Activated CD8-positive, alpha-beta memory T cell treated with anti-CD3 and anti-CD28 coated beads for 24 hours (primary cell): ENCODE data around the gene ADM2.

Source experiments
- DNase-seq: peaks from one replicate; pipeline ENCODE4 v3.0.0-alpha.2; 2020

ADM2 gene

GRCh38 chr22:50445880-50446707, 35.2 kb upstream of the ADM2 start:
- no peak for DNase-seq

- DNase-seq = no peak
Observed at GRCh38 chr22:50446708-50447575, 34.4 kb upstream of the ADM2 start.

- DNase-seq = no peak
Observed at GRCh38 chr22:50447576-50448551, 33.5 kb upstream of the ADM2 start.

DNA sequence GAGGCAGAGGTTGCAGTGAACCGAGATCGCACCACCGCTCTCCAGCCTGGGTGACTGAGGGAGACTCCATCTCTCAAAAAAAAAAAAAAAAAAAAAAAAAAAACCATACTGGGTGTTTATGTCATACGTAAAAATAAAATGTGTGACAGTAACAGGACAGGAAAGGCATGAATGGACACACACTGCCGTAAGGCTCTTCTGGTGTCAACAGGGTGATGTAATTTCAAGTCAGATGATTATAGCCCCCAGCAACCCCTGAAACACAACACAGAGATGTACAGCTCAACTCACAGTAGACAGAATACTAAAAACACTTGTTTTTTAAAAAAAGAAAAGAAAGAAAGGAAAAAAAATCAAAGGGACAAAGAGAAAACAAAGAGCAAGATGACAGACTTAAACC, 28.7 kb upstream of the ADM2 start:
- no peak for DNase-seq

- DNase-seq = no peak
Observed at GRCh38 chr22:50454556-50455075, 26.7 kb upstream of the ADM2 start.

DNA sequence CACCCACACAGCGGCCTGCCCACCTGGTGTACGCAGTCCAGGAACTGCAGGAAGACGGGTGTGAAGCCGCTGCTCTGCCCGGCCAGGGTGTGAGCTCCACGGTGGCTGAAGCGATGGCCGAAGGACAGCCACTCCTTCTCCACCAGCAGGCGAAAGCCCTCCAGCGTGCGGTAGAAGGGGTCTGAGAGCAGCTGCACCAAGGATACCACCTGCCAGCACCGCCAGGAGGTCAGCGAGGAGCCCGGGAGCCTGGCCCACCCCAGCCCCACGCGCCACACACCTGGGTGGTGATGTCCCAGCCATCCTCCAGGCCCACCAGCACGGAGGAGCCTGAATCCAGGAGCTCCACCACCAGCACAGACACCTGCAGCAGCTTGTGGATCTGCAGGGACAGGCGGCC, 26.1 kb upstream of the ADM2 start:
- DNase-seq = no peak

DNA sequence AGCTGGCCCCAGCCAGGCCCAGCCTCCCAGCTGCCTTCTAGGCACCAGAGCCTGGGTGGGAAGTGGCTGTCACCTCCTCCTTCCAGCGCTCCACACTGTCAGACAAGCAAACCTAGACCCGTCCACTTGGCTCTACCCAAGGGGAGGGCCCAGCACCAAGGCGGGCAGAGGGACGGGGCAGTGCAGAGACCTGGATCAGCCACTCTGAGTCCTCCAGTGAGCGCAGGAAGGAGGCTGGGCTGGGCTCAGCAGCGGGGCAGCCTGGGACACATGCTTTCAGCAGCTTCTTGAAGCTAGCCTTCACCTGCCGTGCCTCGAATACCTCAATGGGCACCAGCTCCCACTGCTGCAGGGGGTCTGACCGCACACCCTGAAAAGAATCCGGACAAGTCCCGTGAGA, 25.3 kb upstream of the ADM2 start:
- DNase-seq = no peak

- DNase-seq = no peak
Observed at GRCh38 chr22:50456466-50457234, 24.7 kb upstream of the ADM2 start.

DNA sequence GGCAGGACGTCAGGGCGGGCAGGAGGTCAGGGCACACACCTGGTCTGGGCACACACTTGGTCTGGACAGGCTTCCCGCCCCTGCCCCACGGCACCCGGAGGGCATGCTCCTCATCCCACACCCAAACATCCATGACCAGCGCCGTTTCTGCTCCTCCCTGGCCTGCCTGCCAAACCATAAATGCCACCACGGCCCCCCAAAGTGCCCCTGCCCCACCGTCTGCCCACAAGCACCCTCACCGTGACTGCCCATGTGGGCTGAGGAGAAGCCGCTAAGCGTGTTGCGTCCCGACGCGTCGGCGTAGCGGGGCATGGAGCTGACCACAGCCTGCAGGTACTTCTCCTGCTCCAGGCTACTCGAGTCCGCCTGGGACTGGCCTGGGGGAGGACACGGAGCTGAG, 22.3 kb upstream of the ADM2 start:
- DNase-seq = no peak

- DNase-seq = no peak
Observed at GRCh38 chr22:50459496-50460140, 21.7 kb upstream of the ADM2 start.

GRCh38 chr22:50460938-50461337, 20.4 kb upstream of the ADM2 start:
- no peak for DNase-seq

DNA sequence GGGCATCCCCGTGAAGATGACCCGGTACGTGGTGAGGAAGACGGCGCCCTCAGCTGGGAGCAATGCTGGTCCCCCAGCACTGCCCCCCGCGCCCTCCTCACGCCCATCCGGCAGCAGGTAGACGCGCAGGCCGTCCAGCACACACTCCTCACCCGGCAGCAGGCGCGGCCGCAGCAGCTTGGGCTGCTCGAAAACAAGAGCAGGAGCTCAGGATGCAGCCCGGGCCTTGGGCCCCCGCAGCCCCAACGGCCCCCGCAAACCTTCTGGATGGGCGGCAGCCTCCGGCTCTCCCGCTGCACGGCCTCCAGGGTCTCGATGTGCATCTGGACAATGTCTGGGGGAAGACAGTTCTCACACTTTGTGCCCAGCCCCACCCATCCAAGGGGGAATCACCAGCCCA, 19.8 kb upstream of the ADM2 start:
- DNase-seq = no peak

GRCh38 chr22:50461979-50462540, 19.3 kb upstream of the ADM2 start:
- DNase-seq = no peak

DNA sequence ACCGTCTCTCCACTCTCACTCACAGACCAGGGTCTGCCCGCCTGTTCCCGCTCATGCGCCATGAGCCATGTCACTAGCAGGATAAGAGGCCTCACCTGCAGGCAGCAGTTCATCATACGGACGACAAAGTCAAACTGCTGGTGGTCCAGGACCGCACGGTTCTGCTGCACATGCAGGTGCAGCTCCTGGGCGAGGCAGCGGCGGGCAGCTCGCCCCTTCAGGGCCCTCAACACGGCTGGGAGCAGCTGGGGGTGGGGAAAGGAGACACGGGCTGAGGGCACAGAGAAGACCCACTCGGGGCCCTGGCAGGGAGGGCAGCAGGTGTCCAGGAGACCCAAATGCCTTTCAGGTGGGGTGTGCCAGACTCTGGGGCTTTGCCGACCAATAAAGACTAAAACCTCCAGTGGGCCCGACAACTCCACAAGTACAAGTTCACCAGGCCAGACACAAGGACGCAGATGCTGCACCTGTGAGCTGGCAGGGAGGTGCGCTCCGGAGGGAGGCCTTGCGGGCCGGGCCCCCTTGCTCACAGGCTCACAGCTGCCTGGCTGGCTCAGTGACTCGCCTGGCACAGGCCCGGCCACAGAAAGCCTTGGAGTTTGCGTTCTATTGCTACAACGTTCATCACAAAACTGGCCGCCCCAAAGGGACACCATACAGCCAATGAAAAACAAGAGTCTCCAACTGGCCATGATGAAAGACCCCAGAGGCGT, 18.0 kb upstream of the ADM2 start:
- no peak for DNase-seq

DNA sequence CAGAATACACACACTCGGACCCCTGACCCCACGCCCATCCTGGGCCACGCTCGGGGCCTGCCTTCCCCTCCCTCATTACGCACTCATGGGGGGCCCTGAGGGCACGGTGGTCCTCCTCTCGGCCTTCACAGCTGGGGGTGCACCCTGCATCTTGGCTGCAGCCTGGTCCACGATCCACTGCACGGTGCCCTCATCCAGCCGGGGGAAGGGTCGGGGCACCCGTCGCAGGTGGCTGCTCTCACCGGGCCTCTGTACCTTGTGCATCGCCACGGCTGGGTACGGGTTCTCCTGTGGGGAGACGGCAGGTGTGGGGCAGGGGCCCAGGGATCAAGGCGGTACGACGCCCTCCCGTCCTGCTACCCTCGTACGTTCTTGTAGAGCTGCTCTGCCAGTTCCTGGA, 16.9 kb upstream of the ADM2 start:
- no peak for DNase-seq

DNA sequence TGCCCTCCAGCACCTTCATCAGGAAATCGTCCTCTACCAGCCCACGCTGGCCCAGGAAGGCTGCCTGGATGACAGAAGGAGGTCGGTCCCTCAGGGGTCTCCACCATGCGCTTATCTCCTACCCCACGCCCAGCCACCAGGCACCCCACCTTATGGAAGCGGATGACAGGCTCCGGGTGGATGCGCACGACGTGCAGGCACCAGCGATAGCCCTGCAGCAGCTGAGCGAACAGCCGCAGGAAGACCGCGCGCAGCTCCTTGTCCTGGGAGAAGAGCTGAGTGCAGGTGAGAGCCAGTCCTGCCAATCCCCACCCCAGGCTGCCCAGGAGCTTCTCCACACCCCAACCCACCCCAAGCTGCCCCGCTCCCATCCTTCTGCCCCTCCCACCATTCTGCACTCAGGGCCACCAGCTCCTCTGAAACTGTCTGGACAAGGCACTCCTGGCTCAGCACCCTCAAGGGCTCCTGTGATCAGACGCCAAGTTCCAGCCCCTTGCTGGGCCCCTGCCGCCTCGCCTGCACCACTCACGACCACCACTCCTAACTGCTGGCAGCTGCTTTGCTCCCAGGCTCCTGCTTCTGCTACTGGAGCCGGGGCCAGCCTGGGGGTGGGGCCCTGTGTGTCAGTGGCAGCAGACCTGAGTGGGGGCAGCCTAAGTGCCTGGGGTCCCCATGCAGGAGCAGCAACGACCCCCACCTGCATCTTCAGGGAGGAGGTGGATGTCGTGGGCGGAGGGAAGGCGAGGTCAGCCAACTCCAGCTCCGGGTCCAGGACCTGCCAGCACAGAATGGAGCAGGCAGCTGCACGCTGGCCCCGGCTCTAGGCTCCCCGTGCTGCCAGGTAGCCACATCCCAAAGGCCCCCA, 16.0 kb upstream of the ADM2 start:
- DNase-seq = no peak

DNA sequence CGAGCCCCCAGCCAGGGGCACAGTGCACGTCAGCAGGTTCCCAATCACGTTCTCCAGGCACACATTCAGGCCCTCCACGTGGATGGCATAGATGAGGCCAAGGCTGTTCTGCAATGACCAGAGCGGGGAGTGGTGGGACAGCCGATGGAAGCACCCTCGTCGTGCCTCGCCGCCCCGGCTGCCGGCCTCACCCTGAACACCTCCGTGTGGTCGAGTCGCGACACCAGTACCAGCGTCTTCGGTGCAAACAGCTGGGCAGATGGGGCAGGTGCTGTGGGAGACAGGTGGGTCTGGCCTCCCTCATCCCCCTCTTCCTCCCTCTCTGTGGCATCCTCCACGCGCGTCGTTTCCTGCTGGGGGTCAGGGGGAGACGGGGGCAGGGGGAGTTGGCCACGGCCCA, 14.0 kb upstream of the ADM2 start:
- no peak for DNase-seq

- no peak for DNase-seq
Observed at GRCh38 chr22:50467773-50468440, 13.4 kb upstream of the ADM2 start.

- no peak for DNase-seq
Observed at GRCh38 chr22:50468626-50469025, 12.7 kb upstream of the ADM2 start.
